Lung microvascular endothelial cell (primary cell): ENCODE data around the gene USP46. TPM values are rescaled to one million over a fixed set of nuclear protein-coding genes. Genes with fewer than 3 reads are reported as not detected.
A peak's percentile ranks its signal among the peaks of the same experiment; 100 is the strongest.

Experiments
- DNase-seq, 2 donors: peaks; one replicate each; pipeline versions ENCODE4 v3.0.0 to v3.0.0-alpha.2; 2010; ENCODE audit warnings: low read depth in 2 of 2
- total RNA-seq: library from RNA; depleted of rRNA; stranded (reverse); fragments of >200 nt; gene quantifications from 2 replicates; pipeline ENCODE4 v1.2.1, GENCODE V29; 2014

Gene USP46
- total RNA-seq, 1 donor from 2014 or later, result 7.9 TPM

DNA sequence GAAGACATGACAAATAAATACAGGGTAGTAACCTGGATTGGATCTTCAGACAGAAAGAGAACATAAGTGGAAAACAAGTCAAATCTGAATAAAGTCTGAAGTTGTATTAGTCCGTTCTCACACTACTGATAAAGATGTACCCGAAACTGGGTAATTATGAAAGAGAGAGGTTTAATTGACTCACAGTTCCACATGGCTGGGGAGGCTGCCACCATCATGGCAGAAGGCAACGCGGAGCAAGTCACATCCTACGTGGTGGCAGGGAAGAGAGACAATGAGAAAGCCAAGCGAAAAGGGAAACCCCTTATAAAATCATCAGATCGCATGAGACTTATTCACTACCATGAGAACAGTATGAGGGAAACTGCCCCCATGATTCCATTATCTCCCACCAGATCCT is 82.8 kb downstream of the USP46 start:
- DNase-seq, result no peak

DNA sequence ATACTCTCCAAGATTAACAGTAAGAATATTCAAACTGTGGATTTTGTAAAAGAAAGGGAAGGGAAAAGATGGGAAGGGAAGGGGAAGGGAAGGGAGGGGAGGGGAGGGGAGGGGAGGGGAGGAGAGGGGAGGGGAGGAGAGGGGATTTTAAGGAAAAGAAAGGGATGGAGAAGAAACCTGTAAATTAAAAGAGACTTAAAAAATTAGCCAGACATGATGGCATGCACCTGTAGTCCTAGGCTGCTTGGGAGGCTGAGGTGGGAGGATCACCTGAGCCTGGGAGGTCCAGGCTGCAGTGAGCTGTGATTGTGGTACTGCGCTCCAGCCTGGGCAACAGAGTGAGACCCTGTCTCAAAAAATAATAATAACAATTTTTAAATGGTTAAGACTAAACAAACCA is 83.7 kb downstream of the USP46 start:
- DNase-seq, result no peak

DNA sequence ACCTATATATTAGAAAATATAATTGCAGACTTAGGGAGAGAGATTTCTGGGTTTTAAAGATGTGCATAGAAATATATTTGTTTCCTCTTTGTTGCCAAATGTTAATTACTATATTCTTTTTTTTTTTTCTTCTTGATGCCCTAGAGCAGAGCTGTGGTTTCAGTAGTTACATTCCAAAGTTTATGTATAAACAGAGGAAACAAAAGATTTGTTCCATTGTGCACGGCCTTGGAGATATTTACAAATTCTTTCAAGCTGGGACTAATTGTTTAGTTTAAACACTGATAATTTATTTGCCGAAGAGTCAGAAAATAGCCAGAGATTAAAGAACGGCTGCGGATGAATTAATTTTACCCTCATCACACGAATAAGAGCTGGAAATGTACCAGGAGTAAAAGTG is 85.1 kb downstream of the USP46 start:
- DNase-seq, result peak in 1 of 2 donors; percentile 60

DNA sequence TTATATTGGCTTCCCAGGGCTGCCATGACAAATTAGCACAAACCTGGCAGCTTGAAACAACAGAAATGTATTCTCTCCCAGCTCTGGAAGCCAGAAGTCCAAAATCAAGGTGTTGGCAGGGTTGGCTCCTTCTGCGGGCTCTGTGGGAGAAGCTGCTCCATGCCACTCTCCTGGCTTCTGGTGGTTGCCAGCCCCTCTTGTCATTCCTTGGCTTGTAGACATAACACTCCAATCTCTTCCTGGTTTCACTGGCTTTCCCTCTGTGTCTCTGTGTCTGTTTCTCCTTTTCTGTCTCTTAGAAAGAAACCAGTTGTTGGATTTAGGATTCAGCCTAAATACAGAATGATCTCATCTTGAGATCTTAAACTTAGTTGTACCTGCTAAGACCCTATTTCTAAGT is 85.5 kb downstream of the USP46 start:
- peak in 1 of 2 donors; percentile 7 for DNase-seq

DNA sequence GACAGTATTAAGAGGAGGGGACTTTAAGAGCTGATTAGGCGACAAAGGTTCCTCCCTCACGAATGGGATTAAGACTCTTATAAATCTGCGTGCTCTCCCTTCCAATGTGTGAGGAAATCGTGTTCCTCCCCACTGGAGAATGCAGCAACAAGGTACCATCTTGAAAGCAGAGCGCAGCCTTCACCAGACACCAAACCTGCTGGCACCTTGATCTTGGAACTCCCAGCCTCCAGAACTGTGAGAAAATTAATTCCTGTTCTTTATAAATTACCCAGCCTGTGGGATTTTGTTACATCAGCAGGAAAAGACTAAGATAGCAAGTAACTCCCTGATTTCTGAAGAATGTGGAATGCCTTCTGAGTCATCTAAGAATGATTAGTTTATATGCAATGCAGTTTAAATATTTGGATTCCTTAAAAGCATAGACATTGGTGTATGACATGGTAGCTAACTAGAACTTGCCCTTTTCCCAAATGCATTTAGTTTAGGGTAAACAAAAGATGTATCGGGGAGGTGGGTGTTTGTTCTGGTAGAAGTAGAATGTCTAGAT is 86.1 kb downstream of the USP46 start:
- peak in 1 of 2 donors; percentile 55 for DNase-seq

DNA sequence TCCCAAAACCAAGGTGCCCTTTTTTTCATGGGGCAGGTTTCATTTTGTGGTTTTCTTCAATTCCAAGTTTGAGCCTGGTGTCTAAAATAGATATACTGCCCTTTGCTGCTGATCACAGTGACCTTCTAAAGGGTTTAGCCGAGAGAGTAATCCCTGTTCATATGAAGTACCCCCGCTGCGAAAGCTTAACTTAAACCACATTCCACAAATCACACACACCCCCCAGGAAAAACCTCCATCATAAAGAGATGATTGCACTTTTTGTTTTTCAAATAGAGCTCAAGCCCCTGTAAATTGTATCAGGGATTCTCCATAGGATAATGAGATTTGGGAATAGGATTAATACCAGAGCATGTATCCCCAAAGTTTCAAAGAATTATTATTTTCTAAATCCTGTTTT is 90.8 kb downstream of the USP46 start:
- no peak for DNase-seq

DNA sequence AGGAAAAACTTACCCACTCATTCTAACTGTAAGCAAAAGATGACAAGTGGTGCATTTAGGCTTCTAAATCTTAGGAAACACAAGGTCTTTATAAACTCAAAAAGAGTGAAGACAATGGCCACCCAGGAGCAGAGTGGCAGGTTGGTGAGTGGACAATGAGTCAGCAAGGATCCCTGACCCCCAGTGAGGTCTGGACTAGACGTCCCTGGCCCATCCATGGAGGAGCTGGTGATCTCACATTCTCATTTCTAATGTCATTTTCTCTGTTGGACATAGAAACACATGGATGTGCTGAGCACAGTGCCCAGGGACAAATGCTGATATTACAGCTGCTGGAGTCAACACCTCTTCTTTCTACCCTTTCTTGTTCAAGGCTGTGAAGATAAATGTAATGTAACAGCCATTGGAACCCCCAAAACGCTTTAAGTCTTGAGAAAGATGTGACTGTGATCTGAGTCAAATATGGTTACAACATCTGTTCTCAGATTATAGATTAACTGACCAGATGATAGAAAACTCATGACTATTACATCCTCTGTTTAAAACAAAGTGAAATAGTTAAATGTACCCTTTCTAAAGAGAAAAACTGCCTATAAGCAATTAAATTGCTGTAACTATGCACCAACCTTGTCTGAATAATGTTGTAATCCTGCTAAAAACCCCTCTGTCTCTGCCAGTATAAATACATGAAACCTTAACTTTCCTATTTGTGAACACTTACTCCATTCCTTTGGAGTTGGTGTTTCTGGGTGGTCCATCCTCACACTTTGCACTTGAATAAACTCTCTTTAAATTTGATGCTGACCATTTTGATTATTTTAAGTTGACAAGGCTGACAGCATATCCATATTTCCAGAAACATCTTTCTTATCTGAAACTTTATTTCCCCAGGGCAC is 92.7 kb downstream of the USP46 start:
- DNase-seq, result no peak

DNA sequence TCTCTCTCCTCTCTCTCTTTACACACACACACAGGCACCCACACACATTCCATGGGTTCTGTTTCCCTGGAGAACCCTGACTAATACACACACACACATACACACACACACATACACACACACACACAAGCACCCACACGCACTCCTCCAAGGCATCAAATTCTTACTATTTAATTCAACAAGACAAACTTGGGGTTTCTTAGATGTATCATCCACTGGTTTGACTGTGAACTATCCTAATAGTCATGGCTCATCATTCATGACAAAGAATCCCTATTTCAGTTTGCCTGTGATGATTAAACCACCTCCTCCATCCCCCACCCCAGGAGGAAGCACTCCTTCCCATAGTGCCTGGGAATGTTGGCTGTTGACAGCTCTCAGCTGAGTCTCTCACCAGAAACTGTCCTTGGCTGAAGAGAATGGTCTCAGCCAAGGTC is 98.2 kb downstream of the USP46 start:
- no peak for DNase-seq

DNA sequence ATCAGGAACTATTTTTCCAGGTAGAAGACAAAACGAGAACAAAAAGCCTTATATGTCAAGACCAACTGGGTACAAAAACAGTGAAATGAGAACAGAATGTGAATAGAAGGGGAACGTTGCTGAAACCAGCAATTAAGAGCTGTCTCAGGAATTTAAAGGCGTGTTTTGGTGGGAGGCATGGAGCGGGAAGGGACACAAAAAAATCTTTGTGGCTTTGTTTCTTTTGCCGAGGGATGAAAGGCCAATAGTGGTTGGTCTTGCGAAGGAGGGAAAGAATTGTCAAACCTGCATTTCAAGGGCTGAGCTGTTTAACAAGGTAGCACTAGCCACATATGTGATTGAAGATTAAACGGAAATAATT is 103.8 kb downstream of the USP46 start:
- DNase-seq, result no peak

DNA sequence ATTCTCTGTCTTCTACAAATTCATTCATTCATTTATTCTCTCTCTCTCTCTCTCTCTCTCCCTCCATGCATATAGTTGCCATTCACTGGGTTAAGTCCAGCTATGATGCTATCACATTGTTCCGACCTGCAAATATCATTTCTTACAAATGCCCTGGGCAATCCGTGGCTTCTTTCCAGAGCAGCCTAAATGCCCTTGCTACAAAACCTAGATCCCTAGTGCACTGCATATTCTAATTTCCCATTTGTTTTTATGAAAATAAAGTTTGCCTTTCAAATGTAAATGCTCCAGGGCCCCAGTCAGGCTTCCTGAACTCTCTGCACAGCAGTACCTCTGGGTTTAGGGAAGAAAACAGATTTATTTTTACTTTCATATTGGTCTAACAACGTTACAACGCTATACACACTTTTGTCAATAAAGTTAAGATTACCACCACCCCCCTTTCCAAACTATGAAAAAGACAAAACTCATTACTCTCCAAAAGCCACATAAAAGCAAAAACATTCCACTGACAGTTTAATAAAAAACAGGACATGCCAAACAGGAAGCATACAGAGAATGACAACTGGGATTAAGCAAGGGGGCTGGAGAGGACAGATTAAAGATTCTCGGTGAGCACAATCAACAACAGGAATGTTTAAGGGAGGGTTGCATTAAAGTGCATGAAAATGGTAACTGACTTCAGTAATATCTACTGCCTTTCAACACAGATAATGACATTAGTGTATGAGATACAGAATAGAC is 104.3 kb downstream of the USP46 start:
- DNase-seq, result peak in 1 of 2 donors; percentile 25

DNA sequence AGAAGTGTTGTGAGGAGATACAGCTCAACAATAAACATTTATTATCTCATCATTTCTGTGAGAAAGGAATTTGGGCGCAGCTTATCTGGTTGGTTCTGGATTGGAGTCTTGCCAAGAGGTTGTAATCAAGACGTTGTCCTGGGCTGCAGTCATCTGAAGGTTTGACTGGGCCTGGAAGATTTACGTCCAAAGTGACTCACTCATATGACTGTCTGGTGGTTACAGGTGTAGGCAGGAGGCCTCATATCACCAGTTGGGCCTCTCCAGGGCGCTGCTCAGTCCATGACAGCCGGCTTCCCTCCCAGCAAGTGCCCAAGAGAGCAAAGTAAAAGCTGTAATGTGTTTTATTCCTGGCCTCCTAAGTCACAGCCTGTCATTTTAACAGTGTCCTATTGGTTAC is 106.3 kb downstream of the USP46 start:
- DNase-seq, result no peak

DNA sequence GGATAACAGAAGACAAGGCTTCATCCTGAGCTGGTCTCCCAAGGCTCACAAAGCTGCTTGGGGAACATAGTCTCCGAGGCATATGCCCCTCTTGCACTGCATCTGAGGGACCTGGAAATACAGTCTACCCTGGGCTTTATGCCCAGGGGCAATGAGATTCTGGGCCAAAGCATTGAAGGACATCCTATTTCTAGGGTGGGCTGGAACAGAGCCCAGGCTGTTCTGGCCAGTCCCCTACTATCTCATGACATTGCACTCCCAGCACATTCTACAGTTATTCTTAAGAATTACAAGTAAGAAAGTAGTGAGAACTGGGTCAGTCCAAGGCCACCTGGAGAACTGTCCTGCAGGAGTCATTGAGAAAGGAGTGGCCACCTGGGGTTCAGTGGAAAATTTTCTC is 107.6 kb downstream of the USP46 start:
- DNase-seq, result no peak

DNA sequence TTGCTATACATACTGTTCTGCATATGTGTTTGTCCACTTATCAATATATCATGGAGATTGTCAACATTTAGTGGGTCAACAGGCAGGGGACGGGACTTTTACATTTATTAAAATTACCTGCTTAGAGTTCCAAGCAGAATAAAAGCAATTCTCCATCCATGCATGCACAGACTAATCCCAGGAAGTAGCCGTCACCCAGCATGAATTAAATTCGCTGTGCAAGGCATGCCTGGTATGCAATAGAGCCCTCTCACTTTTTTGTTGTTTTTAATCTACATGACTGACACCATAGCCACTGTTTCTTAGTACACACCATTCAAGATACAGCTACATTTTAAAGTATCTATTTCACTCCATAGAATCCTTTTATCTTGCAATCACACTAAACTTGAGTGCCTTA is 108.9 kb downstream of the USP46 start:
- no peak for DNase-seq

DNA sequence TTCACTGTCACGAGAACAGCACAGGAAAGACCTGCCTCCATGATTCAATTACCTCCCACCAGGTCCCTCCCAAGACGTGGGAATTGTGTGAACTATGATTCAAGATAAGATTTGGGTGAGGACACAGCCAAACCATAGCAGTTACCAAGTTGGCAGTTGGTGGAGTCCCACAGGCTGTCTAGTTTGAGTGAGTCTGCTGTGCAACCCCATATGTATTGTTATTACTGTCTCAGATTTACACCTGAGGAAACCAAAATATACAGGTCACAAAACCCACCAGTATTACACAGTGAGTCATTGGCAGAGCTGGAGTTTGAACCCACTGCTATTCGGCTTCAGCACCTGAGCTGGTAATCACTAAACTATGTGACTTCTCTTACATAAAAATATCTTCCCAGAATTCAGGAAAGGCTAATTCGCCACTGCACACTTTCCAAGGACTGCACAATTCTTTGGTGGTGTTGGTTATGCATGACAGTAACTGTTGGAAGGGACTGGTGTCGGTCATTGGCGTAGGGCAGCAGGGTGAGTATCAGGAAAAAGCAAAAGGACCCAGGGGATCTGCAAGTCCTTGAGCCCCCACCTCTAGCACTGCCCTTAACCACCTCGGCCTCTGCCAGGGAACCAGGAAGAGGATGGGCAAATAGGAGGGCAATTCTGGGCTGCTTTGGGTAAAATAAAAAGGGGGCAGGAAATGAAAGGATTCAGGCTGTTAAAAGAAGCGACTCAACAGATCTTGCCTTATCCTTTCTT is 110.1 kb downstream of the USP46 start:
- no peak for DNase-seq

DNA sequence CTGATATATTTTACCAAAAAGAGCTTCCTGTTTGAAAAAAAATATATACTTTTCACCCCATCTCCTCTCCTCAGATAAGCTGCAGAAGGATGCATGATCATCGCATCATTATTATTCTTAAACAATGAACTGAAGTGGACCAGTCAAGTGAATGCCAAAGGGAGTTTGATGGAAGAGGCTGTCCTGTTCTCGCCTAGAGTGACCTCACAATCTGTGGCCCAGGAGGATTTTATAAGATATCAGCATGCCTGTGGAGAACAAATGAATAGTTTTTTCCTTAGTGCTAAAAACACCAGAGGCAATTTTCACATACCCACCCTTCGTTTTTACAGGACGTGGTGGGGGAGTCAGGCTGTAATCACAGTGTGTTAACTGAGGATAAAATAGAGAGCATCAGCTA is 112.7 kb downstream of the USP46 start:
- DNase-seq, result no peak

DNA sequence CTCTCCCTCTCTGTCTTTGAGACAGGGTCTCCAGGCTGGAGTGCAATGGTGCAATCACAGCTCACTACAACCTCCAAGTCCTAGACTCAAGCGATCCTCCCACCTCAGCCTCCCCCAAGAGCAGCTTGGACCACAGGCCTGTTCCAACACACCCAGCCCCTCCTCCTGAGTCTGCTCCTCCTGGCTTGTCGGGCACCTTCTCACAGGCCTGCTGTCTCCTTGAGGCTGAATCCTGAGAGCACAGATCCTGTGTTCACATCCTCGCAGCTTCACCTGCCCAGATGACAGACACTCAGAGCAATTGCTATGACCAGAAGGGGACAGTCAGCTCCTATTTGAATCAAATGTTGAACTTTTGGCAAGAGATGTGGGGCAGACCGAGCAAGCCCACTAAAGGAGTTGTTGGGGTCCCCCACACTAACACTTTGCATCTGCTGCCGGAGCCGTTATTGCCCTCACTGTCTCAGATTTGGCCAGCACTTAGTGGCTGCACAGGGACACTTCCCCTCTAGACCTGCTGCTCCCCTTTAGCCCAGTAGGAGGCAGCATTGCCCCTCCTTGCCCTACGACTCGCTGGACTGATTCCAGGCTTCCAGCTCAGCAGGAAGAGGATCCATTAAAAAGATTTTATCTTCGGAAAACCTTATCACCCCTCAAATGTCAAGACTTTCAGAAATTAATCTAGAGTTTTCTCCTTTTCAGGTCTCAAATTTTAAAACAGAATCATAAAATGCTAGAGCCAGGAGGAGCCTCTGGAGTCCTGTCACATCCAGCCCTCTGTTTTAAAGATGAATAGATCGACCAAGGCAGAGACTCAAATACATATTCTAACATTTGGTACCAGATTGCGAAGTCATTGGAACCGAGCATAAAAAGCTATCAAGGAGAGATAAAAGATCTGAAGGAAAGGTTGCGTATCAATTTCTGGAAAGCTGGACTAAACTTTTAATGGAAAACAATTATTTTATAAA is 113.7 kb downstream of the USP46 start:
- peak; percentile 72 to 76 for DNase-seq
